Activated naive CD8-positive, alpha-beta T cell treated with anti-CD3 and anti-CD28 coated beads, Interleukin-2, amount 10 ng/mL, durations not matched to agents 7 days and 5 days (primary cell): ENCODE results near the gene RGS1. TPM values are rescaled to one million over a fixed set of nuclear protein-coding genes. Genes with fewer than 3 reads are reported as not detected.

ENCODE experiments used
- ATAC-seq: fragments of 150-1000 bp; cut with Tn5 transposase; one replicate; pipeline ENCODE4 v1.10.0; 2021; ENCODE audit warnings: low read depth, moderate library complexity
- POLR2A ChIA-PET: fragments of 350-600 bp; sonication (Branson Sonifier 250); formaldehyde crosslinking; loops from one replicate; lab custom pipeline; 2021; ENCODE audit warnings: antibody characterized with exemption; lab: Charles Lee
- DNase-seq: peaks from one replicate; pipeline ENCODE4 v3.0.0; 2021
- H3K27ac Mint-ChIP-seq: one replicate; pipeline ENCODE4 v1.8.0; 2022; ENCODE audit warnings: mild to moderate bottlenecking, mixed read lengths
- H3K27me3 Mint-ChIP-seq: one replicate; pipeline ENCODE4 v1.8.0; 2022; ENCODE audit warnings: mild to moderate bottlenecking, moderate library complexity, mixed read lengths
- H3K36me3 Mint-ChIP-seq: one replicate; pipeline ENCODE4 v1.8.0; 2021; ENCODE audit warnings: mild to moderate bottlenecking, mixed read lengths
- H3K4me1 Mint-ChIP-seq: one replicate; pipeline ENCODE4 v1.8.0; 2021; ENCODE audit warnings: mixed read lengths
- H3K4me3 Mint-ChIP-seq: one replicate; pipeline ENCODE4 v1.8.0; 2022; ENCODE audit warnings: mild to moderate bottlenecking, moderate library complexity, mixed read lengths
- H3K9me3 Mint-ChIP-seq: one replicate; pipeline ENCODE4 v1.8.0; 2021; ENCODE audit warnings: mixed read lengths
- total RNA-seq, 2 experiments: library from RNA; stranded (reverse); gene quantifications; one replicate each; pipeline ENCODE4 v1.2.3, GENCODE V29; 2021

RGS1 gene
- total RNA-seq, 2 experiments from 2014 or later: 10.1 to 15.3 TPM

DNA sequence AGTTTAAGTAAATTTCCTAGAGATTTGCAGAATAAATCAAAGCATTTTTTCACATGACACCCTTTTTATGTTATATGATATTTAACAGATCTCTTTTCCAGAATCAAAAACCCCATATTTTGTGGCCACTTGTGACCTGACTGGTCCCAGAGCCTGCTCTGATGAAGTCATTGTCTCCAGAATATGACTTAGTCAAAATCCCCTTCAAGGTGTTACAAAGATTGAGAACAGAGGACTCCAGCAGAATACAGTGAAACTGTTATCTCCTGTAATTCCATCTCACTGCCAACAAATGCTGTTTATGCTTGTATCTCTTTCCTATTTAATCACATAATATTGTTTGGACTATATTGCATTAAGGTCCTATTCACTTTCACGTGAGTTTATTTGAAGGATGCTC, 25.6 kb downstream of the RGS1 start:
- Mint-ChIP-seq H3K4me3 (no peak overlapping the region), H3K9me3 (no peaks in the 10 kb centered on the region), H3K36me3 (no peaks in the 10 kb centered on the region), H3K4me1 (peaks cover 9% of the 10 kb centered on the region), H3K27me3 (peaks cover 2% of the 10 kb centered on the region), H3K27ac (no peak overlapping the region)
- ATAC-seq: no peak
- POLR2A ChIA-PET: no interaction called here
- no peak for DNase-seq

GRCh38 chr1:192601567-192601966, 26.0 kb downstream of the RGS1 start:
- Mint-ChIP-seq H3K4me1 (peaks cover 9% of the 10 kb centered on the region), H3K9me3 (no peaks in the 10 kb centered on the region), H3K27ac (no peak overlapping the region), H3K27me3 (peaks cover 2% of the 10 kb centered on the region), H3K4me3 (no peak overlapping the region), H3K36me3 (no peaks in the 10 kb centered on the region)
- POLR2A ChIA-PET: no interaction called here
- ATAC-seq (no peak), DNase-seq (no peak)

DNA sequence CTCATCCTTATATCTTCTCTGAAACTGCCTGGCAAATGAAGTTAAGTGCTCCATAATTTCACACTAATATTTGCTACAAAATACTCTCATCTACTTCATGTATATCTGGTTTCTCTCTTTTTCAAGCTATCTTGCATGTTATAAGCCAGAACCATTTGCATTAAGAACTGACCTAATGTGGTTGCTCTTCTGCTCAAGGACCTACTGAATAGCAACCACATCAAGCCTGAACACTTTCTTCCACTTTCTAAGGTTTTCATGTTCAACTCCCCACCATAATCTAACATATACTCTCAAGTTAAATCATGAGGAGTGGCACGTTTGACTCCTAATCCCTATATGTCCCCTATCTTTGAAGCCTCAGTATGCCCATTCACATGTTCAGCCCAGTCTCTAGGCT, 27.2 kb downstream of the RGS1 start:
- Mint-ChIP-seq H3K27me3 (peaks cover 2% of the 10 kb centered on the region), H3K36me3 (no peaks in the 10 kb centered on the region), H3K27ac (no peak overlapping the region), H3K4me1 (peaks cover 9% of the 10 kb centered on the region), H3K9me3 (no peaks in the 10 kb centered on the region), H3K4me3 (no peak overlapping the region)
- DNase-seq: no peak
- POLR2A ChIA-PET: no interaction called here
- ATAC-seq: no peak

- Mint-ChIP-seq H3K27me3 (peaks cover 2% of the 10 kb centered on the region), H3K9me3 (no peaks in the 10 kb centered on the region), H3K27ac (no peak overlapping the region), H3K4me1 (peaks cover 9% of the 10 kb centered on the region), H3K36me3 (no peaks in the 10 kb centered on the region), H3K4me3 (no peak overlapping the region)
- ATAC-seq (no peak), DNase-seq (no peak)
- POLR2A ChIA-PET: no interaction called here
Measured at GRCh38 chr1:192603218-192603787, 27.7 kb downstream of the RGS1 start.

- H3K9me3 Mint-ChIP-seq: no peaks in the 10 kb centered on the region
- peaks cover 2% of the 10 kb centered on the region for H3K27me3 Mint-ChIP-seq
- POLR2A ChIA-PET: no interaction called here
- no peak overlapping the region for H3K4me3 Mint-ChIP-seq
- H3K36me3 Mint-ChIP-seq: no peaks in the 10 kb centered on the region
- no peak overlapping the region for H3K27ac Mint-ChIP-seq
- ATAC-seq: no peak
- no peak for DNase-seq
- peaks cover 23% of the 10 kb centered on the region for H3K4me1 Mint-ChIP-seq
Measured at GRCh38 chr1:192604979-192605620, 29.5 kb downstream of the RGS1 start.

DNA sequence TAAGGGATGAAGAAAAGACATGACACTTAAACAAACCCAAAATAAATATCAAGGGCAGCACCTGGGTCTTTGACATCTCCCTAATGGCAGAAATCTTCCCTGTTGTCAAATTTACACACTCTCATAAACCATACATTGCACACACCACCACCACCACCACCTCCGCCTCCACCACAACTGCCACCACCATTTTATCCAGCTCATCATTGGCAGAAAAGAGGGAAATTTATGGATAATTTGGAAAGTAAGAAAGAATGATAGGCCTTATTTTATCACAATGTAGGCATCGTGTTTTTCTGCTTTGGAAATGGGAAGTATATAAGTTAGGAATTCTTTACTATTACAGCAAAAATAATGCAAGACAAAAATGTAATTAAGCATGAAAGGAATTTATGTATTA, 33.1 kb downstream of the RGS1 start:
- POLR2A ChIA-PET: interaction anchor here (0.8 to 1.0 kb wide), 2 partner anchors 25 to 135 kb away, joined by 3 to 4 read pairs; no protein-coding TSS in a partner anchor
- Mint-ChIP-seq H3K9me3 (no peaks in the 10 kb centered on the region), H3K4me3 (no peak overlapping the region), H3K27me3 (no peaks in the 10 kb centered on the region), H3K4me1 (peaks cover 14% of the 10 kb centered on the region), H3K36me3 (no peaks in the 10 kb centered on the region), H3K27ac (peak overlapping the region; percentile 83)
- DNase-seq (no peak), ATAC-seq (no peak)

GRCh38 chr1:192609110-192610079, 33.8 kb downstream of the RGS1 start:
- H3K27me3 Mint-ChIP-seq: no peaks in the 10 kb centered on the region
- DNase-seq (peak; percentile 54), ATAC-seq (peak; percentile 99)
- H3K36me3 Mint-ChIP-seq: no peaks in the 10 kb centered on the region
- peak overlapping the region; percentile 83 for H3K27ac Mint-ChIP-seq
- H3K9me3 Mint-ChIP-seq: no peaks in the 10 kb centered on the region
- POLR2A ChIA-PET: interaction anchor here (0.6 to 1.0 kb wide), 3 partner anchors 26 to 135 kb away, joined by 3 to 4 read pairs (median 3); no protein-coding TSS in a partner anchor
- H3K4me3 Mint-ChIP-seq: peak overlapping the region; percentile 75
- H3K4me1 Mint-ChIP-seq: peaks cover 14% of the 10 kb centered on the region

DNA sequence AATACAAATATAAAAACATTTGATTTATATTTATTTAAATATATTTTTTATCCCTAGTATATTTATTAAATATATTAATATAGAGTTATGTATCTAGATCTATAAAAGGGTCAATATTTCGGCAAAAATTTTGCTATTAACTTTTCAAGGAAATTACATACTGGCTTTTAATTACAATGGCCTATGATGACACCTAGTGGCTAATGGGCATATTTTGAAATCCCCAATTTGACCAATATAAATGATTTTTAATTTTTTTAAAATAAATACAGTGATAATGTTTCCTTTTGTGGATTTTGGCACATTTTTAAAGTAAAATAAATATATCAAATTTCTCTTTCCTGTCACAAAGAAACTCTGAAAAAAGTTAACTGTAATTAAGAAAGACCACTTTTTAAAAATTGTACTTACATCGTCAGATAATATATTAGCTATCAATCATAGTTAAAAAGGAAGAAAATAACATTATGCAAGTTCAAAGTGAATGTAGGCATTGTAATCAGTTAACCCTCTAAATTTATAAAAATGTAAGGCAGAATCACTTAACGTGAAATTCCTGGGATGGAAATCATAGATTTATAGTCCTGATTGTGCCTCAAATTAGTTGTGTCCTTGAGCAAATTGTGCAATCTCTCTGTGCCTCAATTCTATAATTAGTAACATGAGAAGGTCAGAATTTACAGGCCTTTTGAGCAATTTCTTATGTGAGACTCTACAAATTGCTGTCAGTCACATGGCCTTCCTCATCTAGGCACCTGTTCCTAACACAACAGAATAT, 34.7 kb downstream of the RGS1 start:
- Mint-ChIP-seq H3K27ac (no peak overlapping the region), H3K36me3 (no peaks in the 10 kb centered on the region), H3K4me1 (peaks cover 14% of the 10 kb centered on the region), H3K4me3 (no peak overlapping the region), H3K27me3 (no peaks in the 10 kb centered on the region), H3K9me3 (no peaks in the 10 kb centered on the region)
- POLR2A ChIA-PET: no interaction called here
- ATAC-seq (no peak), DNase-seq (no peak)

DNA sequence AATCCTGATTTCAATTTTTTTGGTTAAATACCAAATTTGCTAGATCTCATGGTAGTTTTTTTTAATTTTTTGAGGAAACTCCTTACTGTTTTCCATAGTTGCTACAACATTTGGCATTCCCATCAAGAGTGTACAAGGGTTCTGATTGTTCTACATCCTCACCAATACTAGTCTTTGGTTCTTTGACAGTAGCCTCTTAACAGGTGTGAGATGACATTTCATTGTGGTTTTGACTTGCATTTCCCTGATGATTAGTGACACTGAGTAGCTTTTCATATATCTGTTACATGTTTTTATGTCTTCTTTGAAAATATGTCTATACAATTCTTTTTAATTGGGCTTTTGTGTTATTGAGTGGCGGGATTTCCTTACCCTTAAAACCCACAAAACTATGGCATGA, 39.5 kb downstream of the RGS1 start:
- no peaks in the 10 kb centered on the region for H3K4me1 Mint-ChIP-seq
- POLR2A ChIA-PET: no interaction called here
- no peak overlapping the region for H3K27ac Mint-ChIP-seq
- H3K4me3 Mint-ChIP-seq: no peak overlapping the region
- H3K36me3 Mint-ChIP-seq: no peaks in the 10 kb centered on the region
- H3K9me3 Mint-ChIP-seq: no peaks in the 10 kb centered on the region
- H3K27me3 Mint-ChIP-seq: peaks cover 3% of the 10 kb centered on the region
- DNase-seq (no peak), ATAC-seq (no peak)

DNA sequence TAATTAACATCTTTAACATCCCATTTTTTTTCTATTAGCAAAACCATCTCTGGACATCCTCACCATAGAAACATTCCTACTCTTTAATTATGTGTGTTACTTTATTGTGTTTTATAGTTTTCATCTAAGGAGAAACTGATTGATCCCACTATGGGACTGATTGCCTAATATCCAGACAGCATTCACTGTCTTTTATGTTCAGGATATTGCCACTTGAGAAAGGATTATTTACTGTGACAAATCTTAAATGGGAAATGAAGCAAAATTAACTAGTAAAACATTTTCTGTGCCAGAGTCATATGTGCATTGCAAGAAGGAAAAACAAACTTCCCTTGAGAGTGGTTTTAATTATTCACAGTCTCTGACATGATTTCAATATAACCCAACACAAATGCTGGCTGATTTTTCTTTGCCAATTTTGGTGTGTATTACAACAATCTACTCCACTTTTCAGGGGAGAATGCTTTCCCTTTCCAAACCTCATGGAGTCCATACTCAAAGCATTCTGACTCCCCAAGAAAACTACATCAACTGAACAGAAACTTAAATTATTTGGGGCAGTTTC, 44.6 kb downstream of the RGS1 start:
- Mint-ChIP-seq H3K36me3 (no peaks in the 10 kb centered on the region), H3K9me3 (peaks cover 3% of the 10 kb centered on the region), H3K27ac (no peak overlapping the region), H3K4me3 (no peak overlapping the region), H3K27me3 (peaks cover 5% of the 10 kb centered on the region), H3K4me1 (no peaks in the 10 kb centered on the region)
- POLR2A ChIA-PET: no interaction called here
- DNase-seq: no peak
- ATAC-seq: no peak

DNA sequence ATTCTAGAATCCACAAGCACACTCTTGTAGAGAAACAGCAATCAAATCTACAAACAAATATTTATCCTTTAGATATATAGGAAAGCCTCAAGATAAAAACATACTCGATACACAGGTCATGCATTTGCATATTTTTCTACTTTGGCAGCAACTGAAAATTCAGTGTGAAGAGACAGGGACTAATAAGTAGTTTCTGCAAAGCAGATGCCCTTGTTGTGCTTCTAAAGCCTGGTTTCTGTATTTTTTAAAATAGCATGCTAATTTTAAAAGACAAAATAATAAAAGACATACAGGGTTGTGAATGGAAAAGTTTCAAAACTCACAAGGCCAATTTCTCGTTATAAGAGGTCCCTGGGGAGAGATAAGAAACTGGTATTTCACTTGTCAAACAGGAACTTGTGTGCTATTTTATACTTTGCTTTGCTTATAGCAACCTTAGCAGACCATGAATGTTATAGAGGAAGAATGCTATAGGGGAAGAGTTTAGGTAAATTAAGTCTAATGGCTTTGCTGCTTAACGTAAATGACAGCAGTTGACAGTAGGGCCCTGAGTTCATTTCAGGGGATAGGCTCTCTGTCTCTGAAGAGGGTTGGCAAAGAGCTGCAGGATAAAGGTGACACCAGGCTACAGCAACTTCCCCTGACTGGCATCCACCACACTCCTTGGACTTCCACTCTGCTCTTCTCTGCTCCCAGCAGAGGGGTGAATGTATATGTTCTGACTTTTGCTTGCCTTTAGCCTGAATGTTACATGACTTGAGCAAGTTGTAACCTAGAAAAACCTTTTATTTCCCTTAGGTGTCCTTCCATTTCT, 51.0 kb downstream of the RGS1 start:
- H3K27ac Mint-ChIP-seq: no peak overlapping the region
- peaks cover 5% of the 10 kb centered on the region for H3K27me3 Mint-ChIP-seq
- H3K9me3 Mint-ChIP-seq: peaks cover 2% of the 10 kb centered on the region
- ATAC-seq: no peak
- H3K4me3 Mint-ChIP-seq: no peak overlapping the region
- H3K4me1 Mint-ChIP-seq: no peaks in the 10 kb centered on the region
- POLR2A ChIA-PET: no interaction called here
- no peak for DNase-seq
- no peaks in the 10 kb centered on the region for H3K36me3 Mint-ChIP-seq

DNA sequence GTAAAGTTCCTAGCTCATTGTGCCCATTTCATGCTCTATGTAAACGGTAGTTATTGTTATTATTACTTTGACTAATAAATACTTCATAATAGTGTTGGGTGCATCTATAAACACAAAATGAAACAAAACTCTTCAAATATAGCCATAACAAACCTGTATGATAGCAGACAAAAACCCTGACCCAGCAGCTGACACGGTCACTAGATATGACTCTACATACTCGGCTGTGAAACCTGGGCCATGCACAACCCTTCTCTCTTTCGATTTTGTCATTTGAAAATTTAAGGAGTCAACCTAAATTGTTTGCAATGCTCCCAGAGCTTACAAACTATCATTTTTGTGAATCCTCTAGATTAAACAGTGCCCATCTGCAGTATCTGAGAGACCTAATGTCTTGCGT, 52.3 kb downstream of the RGS1 start:
- no peaks in the 10 kb centered on the region for H3K9me3 Mint-ChIP-seq
- POLR2A ChIA-PET: no interaction called here
- H3K4me3 Mint-ChIP-seq: no peak overlapping the region
- no peaks in the 10 kb centered on the region for H3K4me1 Mint-ChIP-seq
- peaks cover 3% of the 10 kb centered on the region for H3K27me3 Mint-ChIP-seq
- no peak overlapping the region for H3K27ac Mint-ChIP-seq
- ATAC-seq: no peak
- no peak for DNase-seq
- H3K36me3 Mint-ChIP-seq: no peaks in the 10 kb centered on the region
